OCI-LY1 (cell line): ENCODE data around the gene CLIP2.

Experiments used
- CTCF ChIP-seq: fragments of 200-600 bp; sonication (generic), shearing (Covaris generic); IDR thresholded peaks from 2 replicates; pipeline ENCODE4 v1.5.1; 2017; ENCODE audit warnings: mild to moderate bottlenecking, antibody characterized with exemption, low read length, moderate library complexity, mixed read lengths
- EZH2 ChIP-seq: fragments of 200-600 bp; sonication (generic), shearing (Covaris generic); IDR thresholded peaks from 2 replicates; pipeline ENCODE4 v1.8.0; 2017; ENCODE audit warnings: borderline replicate concordance, mixed run types, mild to moderate bottlenecking, antibody characterized with exemption, low read length, moderate library complexity, mixed read lengths

- TF ChIP-seq CTCF (no peak), EZH2 (no peak)
Measured at GRCh38 chr7:74407958-74408357, 118.8 kb downstream of the CLIP2 start.
